PC-3 (cell line): ENCODE results near the gene PEX5L. TPM values are rescaled to one million over a fixed set of nuclear protein-coding genes. Genes with fewer than 3 reads are reported as not detected.

Experiments
- ATAC-seq: fragments of 200-7000 bp; cut with Tn5 transposase; 2 replicates; pipeline ENCODE4 v1.9.1; 2020; ENCODE audit warnings: mild to moderate bottlenecking, moderate library complexity
- BruUV-seq: library from RNA; stranded (reverse); fragments of 400-500 nt; replicated peaks from 2 replicates; lab custom pipeline; 2021; lab: Mats Ljungman, UMichigan
- CTCF ChIA-PET: fragments of 300-600 bp; sonication (Branson Sonifier 250); formaldehyde crosslinking; loops from one replicate; lab custom pipeline; 2022; ENCODE audit warnings: antibody characterized with exemption; lab: Charles Lee
- POLR2A ChIA-PET: fragments of 300-600 bp; sonication (Branson Sonifier 250); formaldehyde crosslinking; loops from one replicate; lab custom pipeline; 2022; ENCODE audit warnings: antibody characterized with exemption; ENCODE audit not compliant: unreplicated experiment; lab: Charles Lee
- DNase-seq: peaks from one replicate; pipeline ENCODE4 v3.0.0-alpha.2; 2015
- H2AFZ ChIP-seq: fragments of 300-600 bp; sonication (generic); 2 replicates; pipeline ENCODE4 v1.6.0; 2016; ENCODE audit warnings: antibody characterized with exemption, low read length
- H3F3A ChIP-seq: fragments of 300-600 bp; sonication (generic); one replicate; pipeline ENCODE4 v1.6.0; 2017; ENCODE audit warnings: antibody characterized with exemption, low read length, control low read depth, mild to moderate bottlenecking; ENCODE audit not compliant: unreplicated experiment
- H3K27ac ChIP-seq: fragments of 300-600 bp; sonication (generic); 2 replicates; pipeline ENCODE4 v1.5.1; 2016; ENCODE audit warnings: mild to moderate bottlenecking, low read length
- H3K27me3 ChIP-seq: fragments of 300-600 bp; sonication (generic); 2 replicates; pipeline ENCODE4 v1.6.1; 2016; ENCODE audit warnings: low read length, mixed read lengths
- H3K36me3 ChIP-seq: fragments of 300-600 bp; sonication (generic); 2 replicates; pipeline ENCODE4 v1.6.1; 2016; ENCODE audit warnings: low read depth, mixed run types, low read length, mixed read lengths
- H3K4me1 ChIP-seq: fragments of 300-600 bp; sonication (generic); 2 replicates; pipeline ENCODE4 v1.5.1; 2016; ENCODE audit warnings: low read length; ENCODE audit not compliant: insufficient read depth
- H3K4me2 ChIP-seq: fragments of 300-600 bp; sonication (generic); 2 replicates; pipeline ENCODE4 v1.6.0; 2016; ENCODE audit warnings: low read length
- H3K4me3 ChIP-seq: fragments of 300-600 bp; sonication (generic); 2 replicates; pipeline ENCODE4 v1.5.1; 2016; ENCODE audit warnings: mild to moderate bottlenecking, low read length, mixed read lengths
- H3K79me2 ChIP-seq: fragments of 300-600 bp; sonication (generic); 2 replicates; pipeline ENCODE4 v1.6.1; 2017; ENCODE audit warnings: low read length, mixed read lengths
- H3K9ac ChIP-seq: fragments of 300-600 bp; sonication (generic); 2 replicates; pipeline ENCODE4 v1.6.0; 2016; ENCODE audit warnings: mild to moderate bottlenecking, low read length
- H3K9me2 ChIP-seq: fragments of 300-600 bp; sonication (generic); replicated peaks from 2 replicates; pipeline ENCODE4 v1.6.1; 2016; ENCODE audit warnings: mixed run types, low read length, mixed read lengths
- H3K9me3 ChIP-seq: fragments of 300-600 bp; sonication (generic); 2 replicates; pipeline ENCODE4 v1.6.1; 2016; ENCODE audit warnings: low read length, mixed read lengths
- H4K20me1 ChIP-seq: fragments of 300-600 bp; sonication (generic); 2 replicates; pipeline ENCODE4 v1.6.1; 2016; ENCODE audit warnings: low read length, mixed read lengths
- CTCF ChIP-seq: fragments of 300-600 bp; sonication (generic); conservative IDR thresholded peaks from 2 replicates; pipeline ENCODE4 v1.5.1; 2017; ENCODE audit warnings: antibody characterized with exemption, low read depth, mild to moderate bottlenecking, low read length
- EZH2 ChIP-seq: fragments of 300-600 bp; sonication (generic); IDR thresholded peaks from one replicate; pipeline ENCODE4 v1.6.1; 2017; ENCODE audit warnings: antibody characterized with exemption, mild to moderate bottlenecking, low read length; ENCODE audit not compliant: unreplicated experiment
- EZH2phosphoT487 ChIP-seq: fragments of 300-600 bp; sonication (generic); IDR thresholded peaks from 2 replicates; pipeline ENCODE4 v1.6.1; 2018; ENCODE audit warnings: mild to moderate bottlenecking, antibody characterized with exemption, low read length, borderline replicate concordance
- intact Hi-C: fragments of 100-400 bp; cut with micrococcal nuclease; formaldehyde crosslinking; loops from 2 replicates; pipeline ENCODE4 v1.9.0; 2023
- total RNA-seq: library from RNA; depleted of rRNA; stranded (reverse); fragments of >200 nt; gene quantifications from 2 replicates; pipeline ENCODE4 v1.2.3, GENCODE V29; 2014

Gene PEX5L
- total RNA-seq, 1 experiment from 2014 or later = 0.69 TPM

DNA sequence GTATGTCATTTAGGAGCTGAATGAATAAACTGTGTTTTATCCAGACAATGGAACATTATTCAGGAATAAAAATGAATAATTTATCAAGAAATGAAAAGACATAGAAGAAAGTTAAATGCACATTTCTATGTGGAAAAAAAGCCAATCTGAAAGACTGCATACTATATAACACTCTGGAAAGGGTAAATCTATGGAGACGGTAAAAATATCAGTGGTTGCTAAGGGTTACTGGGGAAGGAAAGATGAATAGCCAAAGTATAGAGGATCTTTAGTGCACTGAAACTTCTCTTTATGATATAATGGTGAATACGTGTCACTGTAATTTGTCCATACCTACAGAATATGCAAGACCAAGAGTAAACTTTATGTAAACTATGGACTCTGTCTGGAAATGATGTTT, 46.0 kb upstream of the PEX5L start:
- no peaks in the 10 kb centered on the region for H3K79me2 ChIP-seq
- H3K9me3 ChIP-seq = no peaks in the 10 kb centered on the region
- no peak overlapping the region for H3K9ac ChIP-seq
- no peak overlapping the region for H3K27ac ChIP-seq
- intact Hi-C loops = no loop called here
- no TSS peak for BruUV-seq
- H2AFZ ChIP-seq = no peak overlapping the region
- no peak overlapping the region for H3K4me3 ChIP-seq
- TF ChIP-seq EZH2 = no peak
- no peak for TF ChIP-seq EZH2phosphoT487
- TF ChIP-seq CTCF = no peak
- no peaks in the 10 kb centered on the region for H3K9me2 ChIP-seq
- no peaks in the 10 kb centered on the region for H3K27me3 ChIP-seq
- no peaks in the 10 kb centered on the region for H3K36me3 ChIP-seq
- no peaks in the 10 kb centered on the region for H3K4me1 ChIP-seq
- DNase-seq (no peak), ATAC-seq (no peak)
- ChIA-PET POLR2A (no interaction called here), CTCF (no interaction called here)
- H3K4me2 ChIP-seq = no peak overlapping the region
- H3F3A ChIP-seq = no peaks in the 10 kb centered on the region
- no peaks in the 10 kb centered on the region for H4K20me1 ChIP-seq

GRCh38 chr3:180078592-180078991, 41.9 kb upstream of the PEX5L start:
- no peaks in the 10 kb centered on the region for H3K9me2 ChIP-seq
- H3F3A ChIP-seq = no peaks in the 10 kb centered on the region
- ATAC-seq (no peak), DNase-seq (no peak)
- intact Hi-C loops = no loop called here
- H2AFZ ChIP-seq = no peak overlapping the region
- H3K4me2 ChIP-seq = no peak overlapping the region
- H3K27ac ChIP-seq = no peak overlapping the region
- H3K9me3 ChIP-seq = no peaks in the 10 kb centered on the region
- no peak overlapping the region for H3K9ac ChIP-seq
- no peaks in the 10 kb centered on the region for H3K4me1 ChIP-seq
- TF ChIP-seq CTCF = no peak
- no peak for TF ChIP-seq EZH2phosphoT487
- no peak for TF ChIP-seq EZH2
- ChIA-PET POLR2A (no interaction called here), CTCF (no interaction called here)
- H3K27me3 ChIP-seq = no peaks in the 10 kb centered on the region
- no peaks in the 10 kb centered on the region for H3K36me3 ChIP-seq
- BruUV-seq = no TSS peak
- no peaks in the 10 kb centered on the region for H3K79me2 ChIP-seq
- no peaks in the 10 kb centered on the region for H4K20me1 ChIP-seq
- H3K4me3 ChIP-seq = no peak overlapping the region

DNA sequence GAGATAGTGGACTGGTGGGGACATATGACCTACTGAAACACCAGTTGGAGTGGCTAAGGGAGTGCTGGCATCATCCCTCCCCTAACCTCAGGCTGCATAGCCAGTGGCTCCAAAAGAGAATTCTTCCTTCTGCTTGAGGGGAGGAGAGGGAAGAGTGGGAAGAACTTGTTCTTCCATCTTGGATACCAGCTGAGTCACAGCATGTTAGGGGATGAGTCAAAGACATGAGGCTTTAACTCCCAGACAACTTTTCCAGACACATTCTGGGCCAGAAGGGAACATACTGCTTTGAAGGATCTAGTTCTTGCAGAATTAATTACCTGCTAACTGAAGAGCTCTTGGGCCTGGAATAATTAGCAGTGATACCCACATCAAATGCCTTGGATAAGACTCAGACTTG, 36.8 kb upstream of the PEX5L start:
- TF ChIP-seq CTCF (no peak), EZH2phosphoT487 (no peak)
- Histone ChIP-seq H4K20me1 (no peaks in the 10 kb centered on the region), H3K36me3 (no peaks in the 10 kb centered on the region), H3K27me3 (no peaks in the 10 kb centered on the region), H3K79me2 (no peaks in the 10 kb centered on the region), H3K9me2 (0 out of 2 replicates have a peak, but pooled peaks cover 3% of the 10 kb centered on the region), H3K9me3 (no peaks in the 10 kb centered on the region), H3K27ac (no peak overlapping the region), H3K4me1 (no peaks in the 10 kb centered on the region), H3F3A (no peaks in the 10 kb centered on the region), H3K4me3 (no peak overlapping the region), H3K9ac (no peak overlapping the region), H3K4me2 (no peak overlapping the region), H2AFZ (no peak overlapping the region)
- ChIA-PET POLR2A (no interaction called here), CTCF (no interaction called here)
- ATAC-seq (no peak), DNase-seq (peak; percentile 38)
- intact Hi-C loops = no loop called here
- BruUV-seq = no TSS peak
